Measurements from ENCODE around the gene YPEL1. TPM values are rescaled to one million over a fixed set of nuclear protein-coding genes. Genes with fewer than 3 reads are reported as not detected.
"Not testable (repeated sequence)": the region's sequence is repeated elsewhere in the genome, so short reads cannot be mapped to it uniquely, and the experiment has no call there.

YPEL1 gene
- total RNA-seq, 1 experiment from 2014 or later, result 1.2 TPM

GRCh38 chr22:21680830-21681565 is 54.6 kb downstream of the YPEL1 start:
- POLR2A ChIA-PET, result no interaction called here
- no peaks in the 10 kb centered on the region for H3K4me1 ChIP-seq

GRCh38 chr22:21679383-21679782 is 56.2 kb downstream of the YPEL1 start:
- intact Hi-C loops (cut with micrococcal nuclease; ENCODE audit: unreplicated experiment), result no loop called here
- ChIA-PET CTCF (no interaction called here), POLR2A (no interaction called here)
- no peaks in the 10 kb centered on the region for H3K27me3 ChIP-seq (replicated peaks; ENCODE audit: control insufficient read depth, insufficient read depth, low read length)
- no peaks in the 10 kb centered on the region for H3K4me1 ChIP-seq
- no TSS peak for BruUV-seq (replicated peaks)
- no peaks in the 10 kb centered on the region for H3K27me3 Mint-ChIP-seq (ENCODE audit: insufficient read depth, unreplicated experiment)
- H3K9me3 Mint-ChIP-seq (ENCODE audit: unreplicated experiment), result no peaks in the 10 kb centered on the region
- no peak overlapping the region for H3K4me3 ChIP-seq (ENCODE audit: low read depth, low read length)
- no peaks in the 10 kb centered on the region for H3K4me1 Mint-ChIP-seq (ENCODE audit: low read depth, unreplicated experiment)
- H3K27ac Mint-ChIP-seq (ENCODE audit: unreplicated experiment), result no peak overlapping the region
- H3K4me3 Mint-ChIP-seq (ENCODE audit: unreplicated experiment), result no peak overlapping the region
- peaks cover 50% of the 10 kb centered on the region for H3K36me3 Mint-ChIP-seq (ENCODE audit: insufficient read depth, unreplicated experiment)
- TF ChIP-seq CTCF (IDR thresholded peaks at IDR 0.05; ENCODE audit: insufficient read depth in 1 of 2, low read depth in 1 of 2, low read length in 1 of 2, severe bottlenecking in 1 of 2, unreplicated experiment in 1 of 2), result no peak
- H3K36me3 ChIP-seq (ENCODE audit: control insufficient read depth, insufficient read depth, low read length), result peaks cover 4% of the 10 kb centered on the region
- H3K9me3 ChIP-seq, result no peaks in the 10 kb centered on the region
- DNase-seq, result no peak

More at GRCh38 chr22:21680830-21681565, 54.6 kb downstream of the YPEL1 start:
- CTCF ChIA-PET, result no interaction called here
- Histone ChIP-seq H3K9me3 (no peaks in the 10 kb centered on the region), H3K4me3 (ENCODE audit: low read depth, low read length) (no peak overlapping the region), H3K27me3 (replicated peaks; ENCODE audit: control insufficient read depth, insufficient read depth, low read length) (no peaks in the 10 kb centered on the region), H3K36me3 (ENCODE audit: control insufficient read depth, insufficient read depth, low read length) (no peaks in the 10 kb centered on the region)
- no peak for DNase-seq
- Mint-ChIP-seq H3K27me3 (ENCODE audit: insufficient read depth, unreplicated experiment) (no peaks in the 10 kb centered on the region), H3K27ac (ENCODE audit: unreplicated experiment) (no peak overlapping the region), H3K4me3 (ENCODE audit: unreplicated experiment) (no peak overlapping the region), H3K36me3 (ENCODE audit: insufficient read depth, unreplicated experiment) (peaks cover 45% of the 10 kb centered on the region), H3K9me3 (ENCODE audit: unreplicated experiment) (no peaks in the 10 kb centered on the region), H3K4me1 (ENCODE audit: low read depth, unreplicated experiment) (no peaks in the 10 kb centered on the region)
- intact Hi-C loops (cut with micrococcal nuclease; ENCODE audit: unreplicated experiment), result no loop called here
- no peak for TF ChIP-seq CTCF (IDR thresholded peaks at IDR 0.05; ENCODE audit: insufficient read depth in 1 of 2, low read depth in 1 of 2, low read length in 1 of 2, severe bottlenecking in 1 of 2, unreplicated experiment in 1 of 2)
- BruUV-seq (replicated peaks), result no TSS peak

GRCh38 chr22:21678842-21679241 is 56.8 kb downstream of the YPEL1 start:
- BruUV-seq (replicated peaks); H3K9me3 ChIP-seq; POLR2A ChIA-PET; H3K27ac Mint-ChIP-seq (ENCODE audit: unreplicated experiment); H3K4me1 ChIP-seq; DNase-seq; H3K4me3 Mint-ChIP-seq (ENCODE audit: unreplicated experiment); H3K27me3 Mint-ChIP-seq (ENCODE audit: insufficient read depth, unreplicated experiment); H3K36me3 ChIP-seq (ENCODE audit: control insufficient read depth, insufficient read depth, low read length); CTCF ChIA-PET; H3K27me3 ChIP-seq (replicated peaks; ENCODE audit: control insufficient read depth, insufficient read depth, low read length); H3K4me1 Mint-ChIP-seq (ENCODE audit: low read depth, unreplicated experiment); H3K4me3 ChIP-seq (ENCODE audit: low read depth, low read length); H3K9me3 Mint-ChIP-seq (ENCODE audit: unreplicated experiment); intact Hi-C loops (cut with micrococcal nuclease; ENCODE audit: unreplicated experiment): not testable (repeated sequence)
- H3K36me3 Mint-ChIP-seq (ENCODE audit: insufficient read depth, unreplicated experiment), result peaks cover 53% of the 10 kb centered on the region

All from Caco-2 (cell line).